K562 (cell line): ENCODE measurements around the gene PPP1R13B. TPM values are rescaled to one million over a fixed set of nuclear protein-coding genes. Genes with fewer than 3 reads are reported as not detected.
"Not testable (repeated sequence)": the region's sequence is repeated elsewhere in the genome, so short reads cannot be mapped to it uniquely, and the experiment has no call there.

ENCODE experiments used
- ATAC-seq: fragments of 200-7000 bp; cut with Tn5 transposase; 3 replicates; pipeline ENCODE4 v1.9.1; 2020; ENCODE audit warnings: moderate library complexity
- BruUV-seq: library from RNA; stranded (reverse); fragments of 400-500 nt; replicated peaks from 2 replicates; lab custom pipeline; 2021; lab: Mats Ljungman, UMichigan
- CTCF ChIA-PET: fragments of 300-600 bp; formaldehyde crosslinking; extraction: SDS; loops from one replicate; lab custom pipeline; 2021; ENCODE audit warnings: low intra/inter-chr PET ratio; lab: Yijun Ruan, JAX
- POLR2A ChIA-PET: fragments of 300-600, 350-650 bp; sonication (Branson Sonifier 250); formaldehyde crosslinking; extraction: SDS; loops from one replicate; lab custom pipeline; 2021; ENCODE audit warnings: antibody characterized with exemption, inconsistent platforms; lab: Yijun Ruan, JAX
- DNase-seq, 4 experiments: peaks; one replicate each; pipeline versions ENCODE4 v3.0.0 to v3.0.0-alpha.2; 2011 to 2018; ENCODE audit warnings: low spot score in 3 of 4, mixed read lengths in 3 of 4; ENCODE audit errors: extremely low read depth in 1 of 4
- FAIRE-seq: peaks from 2 replicates; lab custom pipeline; 2011; peaks lifted over from hg19 to GRCh38; lab: Jason Lieb, UNC
- H2AFZ ChIP-seq: 2 replicates; pipeline ENCODE4 v1.6.0; 2011; ENCODE audit warnings: low read depth, low read length, control low read depth, inconsistent platforms
- H3K27ac ChIP-seq: fragments of 200-600 bp; 3 replicates; pipeline ENCODE4 v1.8.0; 2011; ENCODE audit warnings: low read depth, mild to moderate bottlenecking, control low read depth, inconsistent platforms, low read length, moderate library complexity, mixed read lengths; ENCODE audit errors: extremely low read depth
- H3K27me3 ChIP-seq, 2 experiments: fragments of 300-600 bp in 1 of 2; 2 replicates in 1 of 2; 3 replicates in 1 of 2; pipeline versions ENCODE4 v1.6.0 to v1.8.0; 2011; ENCODE audit warnings: inconsistent platforms in 2 of 2, low read length in 2 of 2, mild to moderate bottlenecking in 1 of 2, mixed read lengths in 1 of 2, moderate library complexity in 1 of 2; ENCODE audit not compliant: control insufficient read depth in 2 of 2, insufficient read depth in 2 of 2
- H3K36me3 ChIP-seq: fragments of 300-600 bp; 3 replicates; pipeline ENCODE4 v1.8.0; 2011; ENCODE audit warnings: mild to moderate bottlenecking, low read length, inconsistent platforms; ENCODE audit not compliant: control insufficient read depth, insufficient read depth
- H3K4me1 ChIP-seq, 2 experiments: fragments of 200-600 bp in 1 of 2; replicated peaks in 1 of 2; 2 replicates in 1 of 2; 3 replicates in 1 of 2; pipeline versions ENCODE4 v1.5.1 to v1.8.0; 2011; ENCODE audit warnings: inconsistent platforms in 2 of 2, low read length in 2 of 2, mild to moderate bottlenecking in 1 of 2, mixed read lengths in 1 of 2, moderate library complexity in 1 of 2; ENCODE audit not compliant: control insufficient read depth in 2 of 2, insufficient read depth in 2 of 2
- H3K4me2 ChIP-seq: 2 replicates; pipeline ENCODE4 v1.6.1; 2011; ENCODE audit warnings: low read length, control low read depth, inconsistent platforms, mixed read lengths; ENCODE audit not compliant: insufficient read depth
- H3K4me3 ChIP-seq: fragments of 200-600 bp; sonication (generic), shearing (Covaris generic); 2 replicates; pipeline ENCODE4 v1.5.1; 2016; ENCODE audit warnings: control low read depth, inconsistent platforms
- H3K79me2 ChIP-seq: fragments of 200-600 bp; 3 replicates; pipeline ENCODE4 v1.8.0; 2011; ENCODE audit warnings: low read length, inconsistent platforms; ENCODE audit not compliant: control insufficient read depth, insufficient read depth
- H3K9ac ChIP-seq, 2 experiments: 2 replicates each; pipeline versions ENCODE4 v1.6.0 to v1.6.1; 2011; ENCODE audit warnings: low read depth in 2 of 2, low read length in 2 of 2, control low read depth in 1 of 2, inconsistent platforms in 1 of 2, mild to moderate bottlenecking in 1 of 2, mixed read lengths in 1 of 2; ENCODE audit not compliant: insufficient read depth in 1 of 2
- H3K9me1 ChIP-seq: one replicate; pipeline ENCODE4 v1.6.0; 2011; ENCODE audit warnings: inconsistent platforms, mild to moderate bottlenecking, low read length, moderate library complexity; ENCODE audit not compliant: control insufficient read depth, insufficient read depth
- H3K9me3 ChIP-seq: replicated peaks from 2 replicates; pipeline ENCODE4 v1.5.1; 2011; ENCODE audit warnings: low read depth, low read length, inconsistent platforms; ENCODE audit not compliant: control insufficient read depth, insufficient read depth
- H4K20me1 ChIP-seq: replicated peaks from 2 replicates; pipeline ENCODE4 v1.6.1; 2011; ENCODE audit warnings: low read length, inconsistent platforms, mixed read lengths; ENCODE audit not compliant: control insufficient read depth, insufficient read depth
- ELF1 ChIP-seq: fragments of 200-800 bp; sonication (Bioruptor generic); IDR thresholded peaks from 2 replicates; pipeline ENCODE4 v1.6.1; 2016; ENCODE audit warnings: missing genetic modification characterization, missing compliant biosample characterization
- HEY1 ChIP-seq: fragments of 250-450 bp; sonication (Bioruptor Pico); IDR thresholded peaks from 2 replicates; pipeline ENCODE4 v1.5.0; 2020; ENCODE audit warnings: mild to moderate bottlenecking, moderate library complexity, borderline replicate concordance
- MYC ChIP-seq, 2 experiments: fragments of 250-450 bp in 1 of 2; sonication (Bioruptor Pico) in 1 of 2; IDR thresholded peaks; 2 replicates each; pipeline versions ENCODE4 v1.5.1 to v1.6.1; 2012 to 2021; ENCODE audit warnings: low read depth in 2 of 2, borderline replicate concordance in 1 of 2, improper control_type of control experiment in 1 of 2, low read length in 1 of 2, mild to moderate bottlenecking in 1 of 2, moderate library complexity in 1 of 2
- NFATC3 ChIP-seq: fragments of 450-650 bp; IDR thresholded peaks from 2 replicates; pipeline ENCODE4 v1.6.1; 2017; ENCODE audit warnings: mild to moderate bottlenecking
- NR4A1 ChIP-seq, 2 experiments: fragments of 250-450 bp in 1 of 2; fragments of 450-650 bp in 1 of 2; sonication (Bioruptor Pico) in 1 of 2; IDR thresholded peaks; 2 replicates each; pipeline versions ENCODE4 v1.4.0 to v1.6.1; 2016 to 2020; ENCODE audit warnings: mild to moderate bottlenecking in 2 of 2, missing compliant biosample characterization in 1 of 2, missing genetic modification characterization in 1 of 2, moderate library complexity in 1 of 2
- TRIM28 ChIP-seq: fragments of 450-650 bp; IDR thresholded peaks from 2 replicates; pipeline ENCODE4 v1.6.1; 2017
- WGBS: fragments of 100-300 bp; shearing (Covaris generic); methylation state at CpG from one replicate; pipeline ENCODE4 v1.1.6; 2016; ENCODE audit warnings: low coverage, mixed read lengths; ENCODE audit not compliant: insufficient coverage; ENCODE audit errors: missing lambda C conversion rate; 5-methylcytosine and 5-hydroxymethylcytosine counted together
- in situ Hi-C: fragments of 300-500 bp; cut with MboI; formaldehyde crosslinking; loops from 4 replicates; pipeline ENCODE4 v1.15.0; 2018; ENCODE audit warnings: inconsistent platforms, mixed read lengths
- intact Hi-C: fragments of 100-400 bp; cut with micrococcal nuclease; formaldehyde crosslinking; loops from 2 replicates; pipeline ENCODE4 v1.14.2; 2022
- polyA plus RNA-seq, 8 experiments: library from polyadenylated mRNA; depleted of rRNA in 4 of 8; stranded (reverse) in 5 of 8; unstranded in 3 of 8; fragments of >200 nt; fragmentation: Nextera tagmentation in 2 of 8; fragmentation: Illumina TruSeq in 1 of 8; extraction: Ambion mirVana in 2 of 8; extraction: Trizol in 1 of 8; gene quantifications; 2 replicates each; pipeline versions ENCODE4 v1.2.1 to v1.2.3, GENCODE V29; 2011 to 2014; ENCODE audit warnings: inconsistent platforms in 1 of 8, missing spikeins in 1 of 8
- total RNA-seq, 7 experiments: library from RNA; depleted of rRNA in 6 of 7; stranded (reverse); fragments of >200 nt in 6 of 7; fragmentation: Illumina TruSeq in 2 of 7; extraction: Trizol in 2 of 7; gene quantifications; 2 replicates each; pipeline versions ENCODE4 v1.2.1 to v1.2.3, GENCODE V29; 2011 to 2021; ENCODE audit warnings: low replicate concordance in 1 of 7
- TF ChIP-seq, protein P1 (sequence below): fragments of 200-800 bp; sonication (Bioruptor generic); IDR thresholded peaks from 2 replicates; pipeline ENCODE4 v1.6.1; 2016; ENCODE audit warnings: missing genetic modification characterization, missing compliant biosample characterization
- TF ChIP-seq, protein P2 (sequence below): fragments of 450-650 bp; IDR thresholded peaks from one replicate; pipeline ENCODE4 v1.6.1; 2018; ENCODE audit warnings: mild to moderate bottlenecking, moderate library complexity; ENCODE audit not compliant: partially characterized antibody

PPP1R13B gene
- total and polyA plus RNA-seq, 9 of the 15 experiments (the other 6 are each of a cell fraction or from before 2014, with no cell fraction given): 0.03 to 1.7 (median 0.15) TPM

DNA sequence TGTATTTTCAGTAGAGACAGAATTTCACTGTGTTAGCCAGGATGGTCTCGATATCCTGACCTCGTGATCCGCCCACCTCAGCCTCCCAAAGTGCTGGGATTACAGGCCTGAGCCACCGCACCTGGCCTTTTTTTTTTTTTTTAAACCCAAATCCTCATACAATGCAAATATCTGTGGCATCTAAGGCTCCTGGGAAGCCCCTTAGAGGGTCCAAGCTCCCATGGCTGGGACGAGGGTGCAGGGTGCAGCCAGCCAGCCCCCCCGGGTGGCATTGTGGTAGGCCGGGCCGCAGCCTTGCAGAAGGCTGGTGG is 41.6 kb upstream of the PPP1R13B start:
- Histone ChIP-seq H3K4me1 (peaks cover 4 to 39% of the 10 kb centered on the region in 2 experiments; a peak in 4 of 5 replicates), H3K27me3 (peaks cover 0 to 17% of the 10 kb centered on the region in 2 experiments; a peak in 2 of 5 replicates)
- WGBS: 40% methylated on average over 1 of the region's 8 CpGs
- FAIRE-seq, H3K36me3 ChIP-seq, ATAC-seq, H3K4me3 ChIP-seq, H3K4me2 ChIP-seq, DNase-seq, H3K9ac ChIP-seq, in situ Hi-C loops, H4K20me1 ChIP-seq, H3K79me2 ChIP-seq, CTCF ChIA-PET, intact Hi-C loops, H3K9me3 ChIP-seq, H3K27ac ChIP-seq, POLR2A ChIA-PET, H3K9me1 ChIP-seq, BruUV-seq, H2AFZ ChIP-seq: not testable (repeated sequence)

DNA sequence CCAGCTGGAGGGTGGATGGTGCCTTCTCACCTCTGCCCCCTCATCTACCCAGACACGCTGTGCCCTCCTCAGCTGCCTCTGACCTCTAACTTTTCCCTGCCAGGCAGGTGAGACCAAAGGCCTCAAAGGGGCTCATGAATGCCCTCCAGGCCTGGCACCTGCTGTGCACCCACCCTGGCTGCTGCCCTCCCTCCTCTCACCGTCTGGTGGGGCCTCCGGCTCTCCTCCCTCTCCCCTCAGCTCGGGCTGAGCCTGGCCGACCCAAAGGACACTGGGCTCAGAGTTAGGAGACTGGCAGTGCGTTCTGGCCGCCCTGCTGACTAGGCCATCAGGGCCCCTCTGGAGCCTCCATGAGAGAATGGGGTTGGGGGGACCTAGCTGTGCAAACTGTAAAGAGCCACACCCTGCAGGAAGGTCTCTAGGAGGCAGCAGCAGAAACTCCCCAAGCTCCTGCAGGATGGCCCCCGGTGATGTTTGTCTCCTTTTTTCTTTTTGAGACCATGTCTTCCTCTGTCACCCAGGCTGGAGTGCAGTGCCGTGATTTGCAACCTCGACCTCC is 40.3 kb upstream of the PPP1R13B start:
- Histone ChIP-seq H3K36me3 (no peaks in the 10 kb centered on the region), H3K9ac (no peak overlapping the region), H3K4me3 (no peak overlapping the region), H3K4me1 (peaks cover 4 to 43% of the 10 kb centered on the region in 2 experiments; a peak in 4 of 5 replicates), H4K20me1 (no peaks in the 10 kb centered on the region; the same call in 1 of the 2 replicates), H3K9me1 (no peaks in the 10 kb centered on the region), H3K79me2 (no peaks in the 10 kb centered on the region), H3K27me3 (peaks cover 0 to 21% of the 10 kb centered on the region in 2 experiments; a peak in 2 of 5 replicates), H3K4me2 (no peak overlapping the region), H3K9me3 (no peaks in the 10 kb centered on the region), H3K27ac (no peak overlapping the region), H2AFZ (no peak overlapping the region)
- FAIRE-seq (no peak), ATAC-seq (no peak), DNase-seq (no peak)
- WGBS: 50% methylated on average over 10 of the region's 10 CpGs
- ChIA-PET POLR2A (no interaction called here), CTCF (no interaction called here)
- intact Hi-C loops: no loop called here
- in situ Hi-C loops: no loop called here
- BruUV-seq: no TSS peak
- TF ChIP-seq ELF1 (tag) (no peak), HEY1 (CRISPR knock-in tag) (no peak), MYC (IDR thresholded peaks at IDR 0.05; ENCODE audit: low read depth, low read length) (no peak), MYC (CRISPR knock-in tag; IDR thresholded peaks at IDR 0.05; ENCODE audit: borderline replicate concordance, low read depth) (no peak), NFATC3 (no peak), NR4A1 (CRISPR knock-in tag; IDR thresholded peaks at IDR 0.05) (no peak), NR4A1 (tag; IDR thresholded peaks at IDR 0.05) (no peak), TRIM28 (no peak)
- TF ChIP-seq, protein P1, sequence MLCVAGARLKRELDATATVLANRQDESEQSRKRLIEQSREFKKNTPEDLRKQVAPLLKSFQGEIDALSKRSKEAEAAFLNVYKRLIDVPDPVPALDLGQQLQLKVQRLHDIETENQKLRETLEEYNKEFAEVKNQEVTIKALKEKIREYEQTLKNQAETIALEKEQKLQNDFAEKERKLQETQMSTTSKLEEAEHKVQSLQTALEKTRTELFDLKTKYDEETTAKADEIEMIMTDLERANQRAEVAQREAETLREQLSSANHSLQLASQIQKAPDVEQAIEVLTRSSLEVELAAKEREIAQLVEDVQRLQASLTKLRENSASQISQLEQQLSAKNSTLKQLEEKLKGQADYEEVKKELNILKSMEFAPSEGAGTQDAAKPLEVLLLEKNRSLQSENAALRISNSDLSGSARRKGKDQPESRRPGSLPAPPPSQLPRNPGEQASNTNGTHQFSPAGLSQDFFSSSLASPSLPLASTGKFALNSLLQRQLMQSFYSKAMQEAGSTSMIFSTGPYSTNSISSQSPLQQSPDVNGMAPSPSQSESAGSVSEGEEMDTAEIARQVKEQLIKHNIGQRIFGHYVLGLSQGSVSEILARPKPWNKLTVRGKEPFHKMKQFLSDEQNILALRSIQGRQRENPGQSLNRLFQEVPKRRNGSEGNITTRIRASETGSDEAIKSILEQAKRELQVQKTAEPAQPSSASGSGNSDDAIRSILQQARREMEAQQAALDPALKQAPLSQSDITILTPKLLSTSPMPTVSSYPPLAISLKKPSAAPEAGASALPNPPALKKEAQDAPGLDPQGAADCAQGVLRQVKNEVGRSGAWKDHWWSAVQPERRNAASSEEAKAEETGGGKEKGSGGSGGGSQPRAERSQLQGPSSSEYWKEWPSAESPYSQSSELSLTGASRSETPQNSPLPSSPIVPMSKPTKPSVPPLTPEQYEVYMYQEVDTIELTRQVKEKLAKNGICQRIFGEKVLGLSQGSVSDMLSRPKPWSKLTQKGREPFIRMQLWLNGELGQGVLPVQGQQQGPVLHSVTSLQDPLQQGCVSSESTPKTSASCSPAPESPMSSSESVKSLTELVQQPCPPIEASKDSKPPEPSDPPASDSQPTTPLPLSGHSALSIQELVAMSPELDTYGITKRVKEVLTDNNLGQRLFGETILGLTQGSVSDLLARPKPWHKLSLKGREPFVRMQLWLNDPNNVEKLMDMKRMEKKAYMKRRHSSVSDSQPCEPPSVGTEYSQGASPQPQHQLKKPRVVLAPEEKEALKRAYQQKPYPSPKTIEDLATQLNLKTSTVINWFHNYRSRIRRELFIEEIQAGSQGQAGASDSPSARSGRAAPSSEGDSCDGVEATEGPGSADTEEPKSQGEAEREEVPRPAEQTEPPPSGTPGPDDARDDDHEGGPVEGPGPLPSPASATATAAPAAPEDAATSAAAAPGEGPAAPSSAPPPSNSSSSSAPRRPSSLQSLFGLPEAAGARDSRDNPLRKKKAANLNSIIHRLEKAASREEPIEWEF: no peak
- TF ChIP-seq, protein P2, sequence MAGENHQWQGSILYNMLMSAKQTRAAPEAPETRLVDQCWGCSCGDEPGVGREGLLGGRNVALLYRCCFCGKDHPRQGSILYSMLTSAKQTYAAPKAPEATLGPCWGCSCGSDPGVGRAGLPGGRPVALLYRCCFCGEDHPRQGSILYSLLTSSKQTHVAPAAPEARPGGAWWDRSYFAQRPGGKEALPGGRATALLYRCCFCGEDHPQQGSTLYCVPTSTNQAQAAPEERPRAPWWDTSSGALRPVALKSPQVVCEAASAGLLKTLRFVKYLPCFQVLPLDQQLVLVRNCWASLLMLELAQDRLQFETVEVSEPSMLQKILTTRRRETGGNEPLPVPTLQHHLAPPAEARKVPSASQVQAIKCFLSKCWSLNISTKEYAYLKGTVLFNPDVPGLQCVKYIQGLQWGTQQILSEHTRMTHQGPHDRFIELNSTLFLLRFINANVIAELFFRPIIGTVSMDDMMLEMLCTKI: no peak
